Spleen (tissue), 11 donors: ENCODE measurements around the gene TBC1D22A. TPM values are rescaled to one million over a fixed set of nuclear protein-coding genes. Genes with fewer than 3 reads are reported as not detected.
A peak's percentile ranks its signal among the peaks of the same experiment; 100 is the strongest.
"Not testable (repeated sequence)": the region's sequence is repeated elsewhere in the genome, so short reads cannot be mapped to it uniquely, and the experiment has no call there.

Source experiments
- DNase-seq: peaks from one replicate; pipeline ENCODE4 v3.0.0-alpha.2; 2020
- H3K27ac ChIP-seq, 8 donors: fragments of 200-600 bp; sonication (generic) in 7 of 8; 1 replicate in 4 of 8; 2 replicates in 4 of 8; pipeline versions ENCODE4 v1.5.0 to v1.8.0; 2016 to 2021; ENCODE audit warnings: inconsistent platforms in 4 of 8, mild to moderate bottlenecking in 4 of 8, moderate library complexity in 1 of 8
- H3K27me3 ChIP-seq, 7 donors: fragments of 200-600 bp; sonication (generic) in 6 of 7; replicated peaks in 1 of 7; 1 replicate in 4 of 7; 2 replicates in 3 of 7; pipeline versions ENCODE4 v1.5.0 to v1.8.0; 2016 to 2021; ENCODE audit warnings: inconsistent platforms in 3 of 7, mild to moderate bottlenecking in 1 of 7
- H3K36me3 ChIP-seq, 6 donors: fragments of 200-600 bp; sonication (generic) in 5 of 6; 1 replicate in 4 of 6; 2 replicates in 2 of 6; pipeline versions ENCODE4 v1.5.0 to v1.8.0; 2016 to 2021; ENCODE audit warnings: inconsistent platforms in 2 of 6
- H3K4me1 ChIP-seq, 6 donors: fragments of 200-600 bp; sonication (generic) in 5 of 6; 1 replicate in 3 of 6; 2 replicates in 3 of 6; pipeline versions ENCODE4 v1.5.0 to v1.8.0; 2016 to 2021; ENCODE audit warnings: inconsistent platforms in 3 of 6
- H3K4me3 ChIP-seq, 8 donors: fragments of 200-600 bp; sonication (generic) in 7 of 8; 1 replicate in 4 of 8; 2 replicates in 4 of 8; pipeline versions ENCODE4 v1.5.0 to v1.8.0; 2016 to 2021; ENCODE audit warnings: inconsistent platforms in 4 of 8, mild to moderate bottlenecking in 4 of 8, moderate library complexity in 2 of 8
- H3K9me3 ChIP-seq, 8 donors: fragments of 200-600 bp; sonication (generic) in 7 of 8; 1 replicate in 4 of 8; 2 replicates in 4 of 8; pipeline versions ENCODE4 v1.5.0 to v1.8.0; 2016 to 2021; ENCODE audit warnings: inconsistent platforms in 4 of 8
- POLR2A ChIP-seq, 3 donors: fragments of 450-650 bp; IDR thresholded peaks; one replicate each; pipeline ENCODE4 v1.5.1; 2017; ENCODE audit warnings: antibody characterized with exemption in 3 of 3, mild to moderate bottlenecking in 1 of 3
- POLR2AphosphoS5 ChIP-seq, 3 donors: sonication (generic); formaldehyde crosslinking; IDR thresholded peaks; one replicate each; pipeline ENCODE4 v1.5.1; 2017; ENCODE audit warnings: antibody characterized with exemption in 3 of 3
- WGBS, 5 donors: extraction: QIAGEN DNeasy Blood & Tissue Kit in 3 of 5; methylation state at CpG; one replicate each; pipeline versions ENCODE4 v1.1.5 to v1.1.7; 2013 to 2018; 5-methylcytosine and 5-hydroxymethylcytosine counted together
- intact Hi-C: fragments of 100-400 bp; cut with DNase I; formaldehyde crosslinking; loops from one replicate; pipeline ENCODE4 v1.15.0; 2023; ENCODE audit warnings: low total_unique reads
- polyA plus RNA-seq, 3 donors: library from polyadenylated mRNA; stranded (reverse); fragments of 200-250 nt; gene quantifications; one replicate each; pipeline ENCODE4 v1.2.1, GENCODE V29; 2013
- total RNA-seq, 7 donors: library from RNA; depleted of rRNA in 3 of 7; stranded (reverse); fragments of >200 nt in 3 of 7; fragmentation: NEBNext Ultra II Directional in 4 of 7; extraction: Animal tissue kit (Norgen Biotek cat#: 25700) in 4 of 7; gene quantifications; one replicate each; pipeline versions ENCODE4 v1.1.0 to v1.2.1, GENCODE V29; 2016 to 2021
- TF ChIP-seq, protein P1 (sequence below), 11 experiments: fragments of 200-600 bp in 7 of 11; fragments of 450-650 bp in 4 of 11; sonication (generic) in 4 of 11; IDR thresholded peaks in 8 of 11; conservative IDR thresholded peaks in 3 of 11; 1 replicate in 7 of 11; 2 replicates in 4 of 11; pipeline versions ENCODE4 v1.4.0 to v1.8.0; 2016 to 2021; ENCODE audit warnings: antibody characterized with exemption in 11 of 11, inconsistent platforms in 4 of 11, mild to moderate bottlenecking in 1 of 11
- donor health status: healthy with polysubstance abuse.
- donor health status: DM: no; HTN: no; CAD: no; lungs with moderate emphysema.
- donor health status: DM: no; HTN: no; CAD: no.
- donor health status: Bipolar disorder and iron deficiency.
- donor health status: healthy.
- donor health status: DM: no; HTN: no; CAD: no.
- donor health status: DM: yes; HTN: yes; CAD: no.

TBC1D22A gene
- total and polyA plus RNA-seq, 10 donors, result 17.2 to 66.9 (median 49.6) TPM

DNA sequence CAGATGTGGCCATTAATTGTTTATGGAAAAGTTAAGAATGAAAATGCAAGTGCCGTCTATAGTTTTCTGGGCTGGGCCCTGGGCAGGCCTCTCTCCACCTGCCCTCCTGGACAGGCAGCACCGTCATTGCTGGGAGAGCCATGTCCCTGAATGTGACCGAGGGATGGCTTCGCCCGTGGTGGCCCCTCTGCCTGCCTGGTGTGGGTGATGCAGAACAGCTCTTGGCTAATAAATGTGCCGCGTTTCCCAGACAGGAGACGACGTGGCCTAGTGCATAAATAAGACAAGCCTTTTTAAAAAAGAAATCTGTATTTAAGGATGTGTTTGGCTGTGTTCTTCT, 407.3 kb downstream of the TBC1D22A start:
- peak; percentile 47 for DNase-seq
- Histone ChIP-seq H3K27me3 (no peaks in the 10 kb centered on the region), H3K36me3 (peaks cover 0 to 89% (median 28%) of the 10 kb centered on the region in 6 donors), H3K27ac (no peak overlapping the region), H3K9me3 (no peaks in the 10 kb centered on the region), H3K4me3 (no peak overlapping the region), H3K4me1 (peaks cover 0 to 17% (median 4%) of the 10 kb centered on the region in 6 donors)
- intact Hi-C loops, result no loop called here
- no peak for TF ChIP-seq POLR2AphosphoS5 (IDR thresholded peaks at IDR 0.05)
- TF ChIP-seq, protein P1, sequence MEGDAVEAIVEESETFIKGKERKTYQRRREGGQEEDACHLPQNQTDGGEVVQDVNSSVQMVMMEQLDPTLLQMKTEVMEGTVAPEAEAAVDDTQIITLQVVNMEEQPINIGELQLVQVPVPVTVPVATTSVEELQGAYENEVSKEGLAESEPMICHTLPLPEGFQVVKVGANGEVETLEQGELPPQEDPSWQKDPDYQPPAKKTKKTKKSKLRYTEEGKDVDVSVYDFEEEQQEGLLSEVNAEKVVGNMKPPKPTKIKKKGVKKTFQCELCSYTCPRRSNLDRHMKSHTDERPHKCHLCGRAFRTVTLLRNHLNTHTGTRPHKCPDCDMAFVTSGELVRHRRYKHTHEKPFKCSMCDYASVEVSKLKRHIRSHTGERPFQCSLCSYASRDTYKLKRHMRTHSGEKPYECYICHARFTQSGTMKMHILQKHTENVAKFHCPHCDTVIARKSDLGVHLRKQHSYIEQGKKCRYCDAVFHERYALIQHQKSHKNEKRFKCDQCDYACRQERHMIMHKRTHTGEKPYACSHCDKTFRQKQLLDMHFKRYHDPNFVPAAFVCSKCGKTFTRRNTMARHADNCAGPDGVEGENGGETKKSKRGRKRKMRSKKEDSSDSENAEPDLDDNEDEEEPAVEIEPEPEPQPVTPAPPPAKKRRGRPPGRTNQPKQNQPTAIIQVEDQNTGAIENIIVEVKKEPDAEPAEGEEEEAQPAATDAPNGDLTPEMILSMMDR (IDR thresholded peaks at IDR 0.05 in 8 of 11, conservative IDR thresholded peaks at IDR 0.05 in 3 of 11), result no peak
- TF ChIP-seq POLR2A (IDR thresholded peaks at IDR 0.05), result no peak
- WGBS, 5 donors, result 96 to 97% (median 96%) methylated on average over 9 of the region's 9 CpGs

DNA sequence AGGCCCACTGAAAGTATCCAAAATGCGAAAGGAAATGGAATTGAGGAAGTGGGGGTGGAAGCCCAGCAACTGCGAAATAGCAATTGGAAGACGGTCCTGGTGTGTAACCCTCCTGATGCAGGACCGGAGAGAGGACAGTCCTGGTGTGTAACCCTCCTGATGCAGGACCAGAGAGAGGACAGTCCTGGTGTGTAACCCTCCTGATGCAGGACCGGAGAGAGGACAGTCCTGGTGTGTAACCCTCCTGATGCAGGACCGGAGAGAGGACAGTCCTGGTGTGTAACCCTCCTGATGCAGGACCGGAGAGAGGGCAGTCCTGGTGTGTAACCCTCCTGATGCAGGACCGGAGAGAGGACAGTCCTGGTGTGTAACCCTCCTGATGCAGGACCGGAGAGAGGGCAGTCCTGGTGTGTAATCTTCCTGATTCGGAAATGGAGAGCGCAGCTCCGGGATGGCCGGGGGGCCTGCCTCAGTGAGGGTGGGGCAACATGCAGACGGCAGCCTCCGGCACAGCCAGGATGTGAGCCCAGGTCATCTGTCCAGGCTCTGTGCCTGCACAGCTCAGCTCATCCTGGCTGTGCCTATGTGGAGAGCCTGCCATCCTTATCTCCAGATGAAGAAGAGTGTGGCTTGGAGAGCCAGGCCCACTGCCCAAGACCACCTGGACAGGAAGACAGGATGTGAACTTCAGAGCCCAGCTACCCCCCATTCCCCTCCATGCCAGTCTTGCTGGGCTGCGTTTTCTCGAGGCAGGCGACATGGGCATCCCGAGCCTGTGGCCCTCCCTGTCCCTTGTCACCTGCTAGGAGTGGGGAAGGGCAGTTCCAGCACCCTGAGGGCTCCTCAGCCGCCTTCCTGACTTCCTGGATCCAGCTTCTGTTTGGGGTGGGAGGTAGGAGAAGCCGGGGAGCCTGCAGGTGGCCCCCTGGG, 408.3 kb downstream of the TBC1D22A start:
- H3K27ac ChIP-seq, H3K9me3 ChIP-seq, intact Hi-C loops, H3K27me3 ChIP-seq, H3K4me3 ChIP-seq: not testable (repeated sequence)
- H3K4me1 ChIP-seq, result peaks cover 0 to 17% (median 0%) of the 10 kb centered on the region in 6 donors
- peaks cover 0 to 89% (median 30%) of the 10 kb centered on the region in 6 donors for H3K36me3 ChIP-seq
- DNase-seq, result peak; percentile 49
- 79 to 92% (median 88%) methylated on average over 15 to 21 of the region's 21 CpGs for WGBS, 5 donors

DNA sequence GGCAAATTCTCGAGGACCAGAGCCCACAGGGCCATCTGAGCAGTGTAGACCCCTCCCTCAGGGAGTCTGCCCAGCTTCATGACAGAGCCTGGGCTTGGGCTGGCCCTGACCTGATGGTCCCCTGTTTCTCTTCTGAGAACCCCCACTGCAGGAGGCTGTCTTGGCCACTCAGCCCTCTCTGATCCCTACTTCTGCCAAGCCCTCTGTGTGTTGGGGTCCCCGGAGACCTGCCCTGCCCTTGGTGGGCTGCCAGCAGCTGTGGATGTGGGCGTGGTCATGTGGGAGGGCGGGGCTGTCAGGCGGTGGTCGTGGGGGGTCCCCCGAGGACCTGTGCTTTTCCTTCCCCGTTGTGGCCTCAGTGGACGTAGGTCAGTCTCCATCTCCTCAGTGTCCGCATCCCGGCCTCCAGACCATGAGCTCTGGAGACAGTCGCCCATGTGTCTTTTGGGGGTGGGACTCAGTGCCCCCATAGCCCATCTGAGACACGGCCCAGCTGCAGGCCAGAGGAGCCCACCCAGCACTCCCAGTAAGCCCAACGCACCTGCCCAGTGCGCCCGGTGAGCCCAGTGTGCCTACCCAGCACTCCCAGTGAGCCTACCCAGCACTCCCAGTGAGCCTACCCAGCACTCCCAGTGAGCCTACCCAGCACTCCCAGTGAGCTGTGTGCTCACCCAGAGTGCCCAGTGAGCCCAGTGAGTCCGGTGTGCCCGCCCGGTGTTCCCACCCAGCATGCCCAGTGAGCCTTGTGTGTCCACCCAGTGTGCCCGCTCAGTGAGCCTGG, 409.2 kb downstream of the TBC1D22A start:
- TF ChIP-seq POLR2AphosphoS5 (IDR thresholded peaks at IDR 0.05), result no peak
- no peak for TF ChIP-seq POLR2A (IDR thresholded peaks at IDR 0.05)
- TF ChIP-seq, protein P1 (IDR thresholded peaks at IDR 0.05 in 8 of 11, conservative IDR thresholded peaks at IDR 0.05 in 3 of 11), result no peak
- Histone ChIP-seq H3K9me3 (peaks cover 0 to 5% (median 0%) of the 10 kb centered on the region in 8 donors), H3K4me3 (no peak overlapping the region), H3K36me3 (peaks cover 0 to 86% (median 28%) of the 10 kb centered on the region in 6 donors), H3K4me1 (peaks cover 0 to 19% (median 0%) of the 10 kb centered on the region in 6 donors), H3K27me3 (no peaks in the 10 kb centered on the region), H3K27ac (no peak overlapping the region)
- DNase-seq, result peak; percentile 75
- 86 to 93% (median 92%) methylated on average over 10 to 20 of the region's 20 CpGs for WGBS, 5 donors
- intact Hi-C loops, result no loop called here

DNA sequence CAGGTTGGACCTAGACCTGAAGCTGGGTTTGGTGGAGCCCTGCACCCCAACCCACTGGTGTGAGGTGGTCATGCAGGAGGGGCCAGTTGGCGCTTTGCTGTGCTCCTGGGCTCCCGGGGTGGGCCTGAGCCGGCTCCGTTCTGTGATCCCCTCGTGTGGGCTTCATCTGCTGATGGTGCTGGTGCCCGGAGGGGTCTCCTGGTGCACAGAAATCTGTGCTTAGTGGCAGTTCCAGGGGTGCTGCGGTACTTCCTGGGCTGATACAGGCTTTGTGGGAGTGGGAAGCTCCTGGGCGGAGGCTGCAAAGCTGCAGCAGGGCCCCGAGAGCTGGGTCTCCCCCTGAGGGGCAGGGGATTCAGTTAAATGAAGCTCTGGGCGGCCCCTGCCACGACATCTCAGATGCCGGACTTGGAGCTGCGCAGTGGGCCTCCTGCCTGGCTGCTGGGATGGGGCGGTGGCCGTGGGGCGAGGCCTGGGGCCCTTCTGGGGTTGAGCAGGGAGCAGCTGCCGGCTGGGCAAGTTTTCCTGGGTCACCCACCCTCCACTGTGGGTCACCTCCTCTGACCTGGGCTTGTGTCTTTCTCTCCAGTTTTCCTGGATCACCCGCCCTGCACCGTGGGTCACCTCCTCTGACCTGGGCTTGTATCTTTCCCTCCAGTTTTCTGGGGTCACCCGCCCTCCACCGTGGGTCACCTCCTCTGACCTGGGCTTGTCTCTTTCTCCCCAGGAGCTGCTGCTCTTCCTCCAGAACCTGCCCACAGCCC, 410.5 kb downstream of the TBC1D22A start:
- intact Hi-C loops, result no loop called here
- Histone ChIP-seq H3K9me3 (peaks cover 0 to 5% (median 0%) of the 10 kb centered on the region in 8 donors), H3K36me3 (peaks cover 0 to 84% (median 23%) of the 10 kb centered on the region in 6 donors), H3K27me3 (no peaks in the 10 kb centered on the region), H3K4me1 (peaks cover 0 to 19% (median 0%) of the 10 kb centered on the region in 6 donors), H3K4me3 (no peak overlapping the region), H3K27ac (no peak overlapping the region)
- DNase-seq, result peak; percentile 64
- no peak for TF ChIP-seq POLR2AphosphoS5 (IDR thresholded peaks at IDR 0.05)
- no peak for TF ChIP-seq POLR2A (IDR thresholded peaks at IDR 0.05)
- TF ChIP-seq, protein P1 (IDR thresholded peaks at IDR 0.05 in 8 of 11, conservative IDR thresholded peaks at IDR 0.05 in 3 of 11), result no peak
- 93 to 96% (median 94%) methylated on average over 9 to 21 of the region's 21 CpGs for WGBS, 5 donors
